ENCODE data around the gene SMYD2.

The SMYD2 gene

GRCh38 chr1:214310010-214310409 lies 29.1 kb downstream of the SMYD2 start:
- FAIRE-seq (no peak), DNase-seq (ENCODE audit: insufficient read length) (no peak)
- TF ChIP-seq TAF1 (IDR thresholded peaks at IDR 0.05; ENCODE audit: borderline replicate concordance, low read depth, low read length) = no peak
- no peak for TF ChIP-seq POLR2A (IDR thresholded peaks at IDR 0.05; ENCODE audit: low read depth, low read length)

- no peak for TF ChIP-seq POLR2AphosphoS5 (IDR thresholded peaks at IDR 0.05; ENCODE audit: low read depth, low read length)
- TF ChIP-seq POLR2A (IDR thresholded peaks at IDR 0.05; ENCODE audit: low read depth, low read length) = no peak
- TF ChIP-seq TAF1 (IDR thresholded peaks at IDR 0.05; ENCODE audit: borderline replicate concordance, low read depth, low read length) = no peak
- FAIRE-seq (no peak), DNase-seq (ENCODE audit: insufficient read length) (no peak)
These were observed 30.1 kb downstream of the SMYD2 start for GRCh38 chr1:214310777-214311690.

GRCh38 chr1:214312530-214313051 lies 31.6 kb downstream of the SMYD2 start:
- TF ChIP-seq TAF1 (IDR thresholded peaks at IDR 0.05; ENCODE audit: borderline replicate concordance, low read depth, low read length) = no peak
- FAIRE-seq = no peak
- DNase-seq (ENCODE audit: insufficient read length) = no peak

GRCh38 chr1:214314178-214314843 lies 33.4 kb downstream of the SMYD2 start:
- TF ChIP-seq POLR2AphosphoS5 (IDR thresholded peaks at IDR 0.05; ENCODE audit: low read depth, low read length) (no peak), POLR2A (IDR thresholded peaks at IDR 0.05; ENCODE audit: low read depth, low read length) (no peak), TAF1 (IDR thresholded peaks at IDR 0.05; ENCODE audit: borderline replicate concordance, low read depth, low read length) (no peak)
- no peak for DNase-seq (ENCODE audit: insufficient read length)
- FAIRE-seq = no peak

- no peak for DNase-seq (ENCODE audit: insufficient read length)
- TF ChIP-seq POLR2AphosphoS5 (IDR thresholded peaks at IDR 0.05; ENCODE audit: low read depth, low read length) (no peak), TAF1 (IDR thresholded peaks at IDR 0.05; ENCODE audit: borderline replicate concordance, low read depth, low read length) (no peak), POLR2A (IDR thresholded peaks at IDR 0.05; ENCODE audit: low read depth, low read length) (no peak)
- no peak for FAIRE-seq
These were observed 35.6 kb downstream of the SMYD2 start for GRCh38 chr1:214316593-214316992.

GRCh38 chr1:214317300-214317699 lies 36.3 kb downstream of the SMYD2 start:
- FAIRE-seq (no peak), DNase-seq (ENCODE audit: insufficient read length) (no peak)
- no peak for TF ChIP-seq TAF1 (IDR thresholded peaks at IDR 0.05; ENCODE audit: borderline replicate concordance, low read depth, low read length)
- no peak for TF ChIP-seq POLR2AphosphoS5 (IDR thresholded peaks at IDR 0.05; ENCODE audit: low read depth, low read length)
- TF ChIP-seq POLR2A (IDR thresholded peaks at IDR 0.05; ENCODE audit: low read depth, low read length) = no peak

- no peak for FAIRE-seq
- no peak for DNase-seq (ENCODE audit: insufficient read length)
- no peak for TF ChIP-seq POLR2AphosphoS5 (IDR thresholded peaks at IDR 0.05; ENCODE audit: low read depth, low read length)
- no peak for TF ChIP-seq TAF1 (IDR thresholded peaks at IDR 0.05; ENCODE audit: borderline replicate concordance, low read depth, low read length)
- TF ChIP-seq POLR2A (IDR thresholded peaks at IDR 0.05; ENCODE audit: low read depth, low read length) = no peak
These were observed 36.8 kb downstream of the SMYD2 start for GRCh38 chr1:214317734-214318133.

- DNase-seq (ENCODE audit: insufficient read length) = no peak
- no peak for TF ChIP-seq POLR2AphosphoS5 (IDR thresholded peaks at IDR 0.05; ENCODE audit: low read depth, low read length)
- TF ChIP-seq POLR2A (IDR thresholded peaks at IDR 0.05; ENCODE audit: low read depth, low read length) = no peak
- TF ChIP-seq TAF1 (IDR thresholded peaks at IDR 0.05; ENCODE audit: borderline replicate concordance, low read depth, low read length) = no peak
- no peak for FAIRE-seq
These were observed 37.4 kb downstream of the SMYD2 start for GRCh38 chr1:214318356-214318755.

- no peak for DNase-seq (ENCODE audit: insufficient read length)
- no peak for TF ChIP-seq POLR2AphosphoS5 (IDR thresholded peaks at IDR 0.05; ENCODE audit: low read depth, low read length)
- no peak for TF ChIP-seq TAF1 (IDR thresholded peaks at IDR 0.05; ENCODE audit: borderline replicate concordance, low read depth, low read length)
- TF ChIP-seq POLR2A (IDR thresholded peaks at IDR 0.05; ENCODE audit: low read depth, low read length) = no peak
- FAIRE-seq = no peak
These were observed 38.2 kb downstream of the SMYD2 start for GRCh38 chr1:214318956-214319736.

GRCh38 chr1:214319938-214320337 lies 39.0 kb downstream of the SMYD2 start:
- DNase-seq (ENCODE audit: insufficient read length) (no peak), FAIRE-seq (no peak)

More at GRCh38 chr1:214319938-214320337, 39.0 kb downstream of the SMYD2 start:
- TF ChIP-seq POLR2A (IDR thresholded peaks at IDR 0.05; ENCODE audit: low read depth, low read length) = no peak
- no peak for TF ChIP-seq POLR2AphosphoS5 (IDR thresholded peaks at IDR 0.05; ENCODE audit: low read depth, low read length)
- TF ChIP-seq TAF1 (IDR thresholded peaks at IDR 0.05; ENCODE audit: borderline replicate concordance, low read depth, low read length) = no peak
